Adrenal gland (tissue), 5 donors: Measurements from ENCODE around the gene ARHGAP26.

Experiments
- POLR2A ChIP-seq, 2 donors: fragments of 450-650 bp; IDR thresholded peaks; one replicate each; pipeline ENCODE4 v1.6.1; 2017; ENCODE audit warnings: antibody characterized with exemption in 2 of 2, mild to moderate bottlenecking in 2 of 2, moderate library complexity in 1 of 2
- TF ChIP-seq, protein P1 (sequence below), 6 experiments: fragments of 450-650 bp in 4 of 6; fragments of 200-600 bp in 2 of 6; sonication (generic) in 1 of 6; IDR thresholded peaks; 1 replicate in 5 of 6; 2 replicates in 1 of 6; pipeline versions ENCODE4 v1.5.1 to v1.8.0; 2016 to 2021; ENCODE audit warnings: antibody characterized with exemption in 6 of 6, mild to moderate bottlenecking in 2 of 6, moderate library complexity in 1 of 6
- donor health status: DM: no; HTN: no; CAD: no.

GRCh38 chr5:143194206-143194605, 424.0 kb downstream of the ARHGAP26 start:
- TF ChIP-seq, protein P1, sequence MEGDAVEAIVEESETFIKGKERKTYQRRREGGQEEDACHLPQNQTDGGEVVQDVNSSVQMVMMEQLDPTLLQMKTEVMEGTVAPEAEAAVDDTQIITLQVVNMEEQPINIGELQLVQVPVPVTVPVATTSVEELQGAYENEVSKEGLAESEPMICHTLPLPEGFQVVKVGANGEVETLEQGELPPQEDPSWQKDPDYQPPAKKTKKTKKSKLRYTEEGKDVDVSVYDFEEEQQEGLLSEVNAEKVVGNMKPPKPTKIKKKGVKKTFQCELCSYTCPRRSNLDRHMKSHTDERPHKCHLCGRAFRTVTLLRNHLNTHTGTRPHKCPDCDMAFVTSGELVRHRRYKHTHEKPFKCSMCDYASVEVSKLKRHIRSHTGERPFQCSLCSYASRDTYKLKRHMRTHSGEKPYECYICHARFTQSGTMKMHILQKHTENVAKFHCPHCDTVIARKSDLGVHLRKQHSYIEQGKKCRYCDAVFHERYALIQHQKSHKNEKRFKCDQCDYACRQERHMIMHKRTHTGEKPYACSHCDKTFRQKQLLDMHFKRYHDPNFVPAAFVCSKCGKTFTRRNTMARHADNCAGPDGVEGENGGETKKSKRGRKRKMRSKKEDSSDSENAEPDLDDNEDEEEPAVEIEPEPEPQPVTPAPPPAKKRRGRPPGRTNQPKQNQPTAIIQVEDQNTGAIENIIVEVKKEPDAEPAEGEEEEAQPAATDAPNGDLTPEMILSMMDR (IDR thresholded peaks at IDR 0.05): no peak
- TF ChIP-seq POLR2A (IDR thresholded peaks at IDR 0.05): no peak
